H9 (cell line): ENCODE data around the gene PRPF40B. TPM values are rescaled to one million over a fixed set of nuclear protein-coding genes. Genes with fewer than 3 reads are reported as not detected.

Experiments
- DNase-seq: peaks from one replicate; pipeline ENCODE4 v3.0.0-alpha.2; 2017
- H2AFZ ChIP-seq: one replicate; pipeline ENCODE4 v1.6.1; 2013; ENCODE audit warnings: mild to moderate bottlenecking, low read length, control low read depth, moderate library complexity
- H2AK5ac ChIP-seq: 2 replicates; pipeline ENCODE4 v1.6.1; 2013; ENCODE audit warnings: low read length, control low read depth, mixed read lengths; ENCODE audit not compliant: insufficient read length
- H2BK120ac ChIP-seq: one replicate; pipeline ENCODE4 v1.6.1; 2013; ENCODE audit warnings: low read depth, mild to moderate bottlenecking, low read length, control low read depth, inconsistent platforms; ENCODE audit not compliant: poor library complexity, severe bottlenecking
- H2BK12ac ChIP-seq: 2 replicates; pipeline ENCODE4 v1.6.1; 2013; ENCODE audit warnings: low read length, control low read depth, mixed read lengths, low read depth; ENCODE audit not compliant: insufficient read length
- H2BK15ac ChIP-seq: 2 replicates; pipeline ENCODE4 v1.6.1; 2013; ENCODE audit warnings: low read depth, low read length, control low read depth
- H2BK20ac ChIP-seq: one replicate; pipeline ENCODE4 v1.6.1; 2013; ENCODE audit warnings: low read depth, mild to moderate bottlenecking, low read length, control low read depth, inconsistent platforms; ENCODE audit not compliant: poor library complexity, severe bottlenecking
- H2BK5ac ChIP-seq: 2 replicates; pipeline ENCODE4 v1.6.1; 2013; ENCODE audit warnings: low read length, control low read depth, mixed read lengths; ENCODE audit not compliant: insufficient read length
- H3K14ac ChIP-seq: 2 replicates; pipeline ENCODE4 v1.6.1; 2013; ENCODE audit warnings: low read length, control low read depth; ENCODE audit not compliant: insufficient read depth
- H3K18ac ChIP-seq: 2 replicates; pipeline ENCODE4 v1.6.1; 2013; ENCODE audit warnings: low read depth, mild to moderate bottlenecking, mixed read lengths, low read length, control low read depth; ENCODE audit not compliant: insufficient read length
- H3K23ac ChIP-seq: 2 replicates; pipeline ENCODE4 v1.6.1; 2013; ENCODE audit warnings: low read length, control low read depth, mixed read lengths, low read depth; ENCODE audit not compliant: insufficient read length
- H3K23me2 ChIP-seq: 2 replicates; pipeline ENCODE4 v1.6.1; 2013; ENCODE audit warnings: low read depth, mild to moderate bottlenecking, mixed read lengths, low read length, control low read depth; ENCODE audit not compliant: insufficient read length, poor library complexity, severe bottlenecking
- H3K27ac ChIP-seq: 2 replicates; pipeline ENCODE4 v1.5.1; 2013; ENCODE audit warnings: low read length, control low read depth, mixed read lengths, low read depth; ENCODE audit not compliant: insufficient read length
- H3K27me3 ChIP-seq: 2 replicates; pipeline ENCODE4 v1.6.1; 2013; ENCODE audit warnings: low read length, control low read depth, inconsistent platforms; ENCODE audit not compliant: insufficient read depth
- H3K4ac ChIP-seq: 2 replicates; pipeline ENCODE4 v1.6.1; 2013; ENCODE audit warnings: low read depth, mild to moderate bottlenecking, control low read depth, inconsistent platforms, low read length, moderate library complexity
- H3K4me1 ChIP-seq: 2 replicates; pipeline ENCODE4 v1.6.1; 2013; ENCODE audit warnings: low read length, control low read depth, inconsistent platforms; ENCODE audit not compliant: insufficient read depth
- H3K4me2 ChIP-seq: 2 replicates; pipeline ENCODE4 v1.6.1; 2013; ENCODE audit warnings: low read length, control low read depth, mixed read lengths; ENCODE audit not compliant: insufficient read length, insufficient read depth
- H3K56ac ChIP-seq: 2 replicates; pipeline ENCODE4 v1.6.1; 2013; ENCODE audit warnings: low read depth, mild to moderate bottlenecking, mixed read lengths, low read length, control low read depth; ENCODE audit not compliant: insufficient read length
- H3K79me1 ChIP-seq: 2 replicates; pipeline ENCODE4 v1.6.1; 2013; ENCODE audit warnings: low read depth, mild to moderate bottlenecking, moderate library complexity, low read length, control low read depth, inconsistent platforms; ENCODE audit not compliant: insufficient read depth, poor library complexity, severe bottlenecking
- H3K79me2 ChIP-seq: 2 replicates; pipeline ENCODE4 v1.6.1; 2013; ENCODE audit warnings: low read length, control low read depth, inconsistent platforms; ENCODE audit not compliant: insufficient read depth
- H3K9ac ChIP-seq: 2 replicates; pipeline ENCODE4 v1.6.1; 2013; ENCODE audit warnings: low read length, control low read depth, mixed read lengths; ENCODE audit not compliant: insufficient read length; ENCODE audit errors: extremely low read depth
- H3K9me3 ChIP-seq: one replicate; pipeline ENCODE4 v1.6.1; 2013; ENCODE audit warnings: low read depth, low read length, inconsistent platforms; ENCODE audit not compliant: control insufficient read depth
- H3T11ph ChIP-seq: one replicate; pipeline ENCODE4 v1.6.1; 2013; ENCODE audit warnings: mild to moderate bottlenecking, low read length, control low read depth, inconsistent platforms
- H4K20me1 ChIP-seq: one replicate; pipeline ENCODE4 v1.6.1; 2013; ENCODE audit not compliant: control insufficient read depth, insufficient read length, insufficient read depth
- H4K5ac ChIP-seq: 2 replicates; pipeline ENCODE4 v1.6.1; 2013; ENCODE audit warnings: low read depth, mild to moderate bottlenecking, mixed read lengths, low read length, control low read depth; ENCODE audit not compliant: insufficient read length
- H4K8ac ChIP-seq: replicated peaks from 2 replicates; pipeline ENCODE4 v1.6.1; 2013; ENCODE audit warnings: low read length, control low read depth, mixed read lengths, low read depth; ENCODE audit not compliant: insufficient read length
- H4K91ac ChIP-seq: 2 replicates; pipeline ENCODE4 v1.6.1; 2013; ENCODE audit warnings: low read depth, mild to moderate bottlenecking, moderate library complexity, mixed read lengths, low read length, control low read depth; ENCODE audit not compliant: insufficient read length
- H3K27ac Mint-ChIP-seq, 3 experiments: 2 replicates in 2 of 3; 3 replicates in 1 of 3; pipeline ENCODE4 v1.8.0; 2020 to 2021; ENCODE audit warnings: mixed read lengths in 3 of 3, mild to moderate bottlenecking in 1 of 3, moderate library complexity in 1 of 3
- H3K27me3 Mint-ChIP-seq: 2 replicates; pipeline ENCODE4 v1.8.0; 2021; ENCODE audit warnings: low read depth, mild to moderate bottlenecking, moderate library complexity, mixed read lengths
- H3K36me3 Mint-ChIP-seq, 3 experiments: 2 replicates in 2 of 3; 3 replicates in 1 of 3; pipeline ENCODE4 v1.8.0; 2020 to 2021; ENCODE audit warnings: low read depth in 3 of 3, mixed read lengths in 3 of 3; ENCODE audit not compliant: insufficient read depth in 1 of 3
- H3K4me1 Mint-ChIP-seq, 2 experiments: 2 replicates each; pipeline ENCODE4 v1.8.0; 2020; ENCODE audit warnings: mixed read lengths in 2 of 2
- H3K4me3 Mint-ChIP-seq, 2 experiments: 2 replicates in 1 of 2; 3 replicates in 1 of 2; pipeline ENCODE4 v1.8.0; 2020 to 2021; ENCODE audit warnings: mild to moderate bottlenecking in 2 of 2, mixed read lengths in 2 of 2, moderate library complexity in 1 of 2
- H3K9me3 Mint-ChIP-seq, 2 experiments: 2 replicates in 1 of 2; 3 replicates in 1 of 2; pipeline ENCODE4 v1.8.0; 2020; ENCODE audit warnings: mild to moderate bottlenecking in 2 of 2, mixed read lengths in 2 of 2, moderate library complexity in 1 of 2
- CTCF ChIP-seq: fragments of 200-600 bp; sonication (generic); conservative IDR thresholded peaks from 3 replicates; pipeline ENCODE4 v1.8.0; 2021; ENCODE audit warnings: antibody characterized with exemption, mild to moderate bottlenecking
- WGBS: extraction: QIAGEN DNeasy Blood & Tissue Kit; methylation state at CpG from one replicate; pipeline ENCODE4 v1.1.7; 2013; ENCODE audit warnings: missing lambda C conversion rate, low lambda C conversion rate, mixed read lengths; ENCODE audit not compliant: insufficient read length; ENCODE audit errors: extremely low coverage; 5-methylcytosine and 5-hydroxymethylcytosine counted together
- total RNA-seq: library from RNA; stranded (reverse); gene quantifications from 2 replicates; pipeline ENCODE4 v1.2.1, GENCODE V29; 2021

PRPF40B gene
- total RNA-seq, 1 experiment from 2014 or later = 19.0 TPM

- Histone ChIP-seq H3K14ac (no peak overlapping the region), H3K4me1 (no peaks in the 10 kb centered on the region), H2AFZ (no peak overlapping the region), H3K23ac (no peak overlapping the region), H2BK20ac (no peak overlapping the region), H4K20me1 (no peaks in the 10 kb centered on the region), H3T11ph (no peak overlapping the region), H3K9me3 (no peaks in the 10 kb centered on the region), H3K4ac (no peak overlapping the region), H4K8ac (no peak overlapping the region), H2BK120ac (no peak overlapping the region), H3K56ac (no peak overlapping the region), H3K79me1 (no peaks in the 10 kb centered on the region), H4K5ac (no peak overlapping the region), H2BK12ac (no peak overlapping the region), H3K23me2 (no peaks in the 10 kb centered on the region), H3K4me2 (no peak overlapping the region), H3K79me2 (no peaks in the 10 kb centered on the region), H3K27ac (no peak overlapping the region), H2BK5ac (no peak overlapping the region), H2AK5ac (no peak overlapping the region), H3K27me3 (no peaks in the 10 kb centered on the region), H3K9ac (no peak overlapping the region), H3K18ac (no peak overlapping the region), H2BK15ac (no peak overlapping the region), H4K91ac (no peak overlapping the region)
- Mint-ChIP-seq H3K9me3 (no peaks in the 10 kb centered on the region), H3K27ac (no peak overlapping the region), H3K36me3 (peaks cover 38 to 80% (median 78%) of the 10 kb centered on the region in 3 experiments), H3K4me3 (no peak overlapping the region), H3K27me3 (no peaks in the 10 kb centered on the region), H3K4me1 (peaks cover 11 to 14% of the 10 kb centered on the region in 2 experiments)
- TF ChIP-seq CTCF = no peak
- WGBS = no CpG with 5 or more reads among the region's 7 CpGs
- no peak for DNase-seq
Observed at GRCh38 chr12:49646331-49646830, 23.0 kb downstream of the PRPF40B start.
